BE2C (cell line): Measurements from ENCODE around the gene CCDC57.
"Not testable (repeated sequence)": the region's sequence is repeated elsewhere in the genome, so short reads cannot be mapped to it uniquely, and the experiment has no call there.

Experiments
- DNase-seq: peaks from one replicate; pipeline ENCODE4 v3.0.0-alpha.2; 2020
- H3K27me3 ChIP-seq: fragments of 250-450 bp; sonication (Bioruptor Pico); 2 replicates; pipeline ENCODE4 v1.5.1; 2020; ENCODE audit warnings: mild to moderate bottlenecking
- H3K36me3 ChIP-seq: fragments of 250-450 bp; sonication (Bioruptor Pico); 2 replicates; pipeline ENCODE4 v1.5.1; 2020; ENCODE audit warnings: mild to moderate bottlenecking
- H3K4me1 ChIP-seq: fragments of 250-450 bp; sonication (Bioruptor Pico); 2 replicates; pipeline ENCODE4 v1.5.1; 2020
- H3K4me3 ChIP-seq: 2 replicates; pipeline ENCODE4 v1.5.1; 2011; ENCODE audit warnings: low read depth, low read length
- H3K9me3 ChIP-seq: fragments of 250-450 bp; sonication (Bioruptor Pico); 2 replicates; pipeline ENCODE4 v1.5.1; 2020
- TF ChIP-seq, protein P1 (sequence below): IDR thresholded peaks from 2 replicates; pipeline ENCODE4 v1.5.1; 2012; ENCODE audit warnings: mild to moderate bottlenecking, low read depth, low read length

Gene CCDC57

DNA sequence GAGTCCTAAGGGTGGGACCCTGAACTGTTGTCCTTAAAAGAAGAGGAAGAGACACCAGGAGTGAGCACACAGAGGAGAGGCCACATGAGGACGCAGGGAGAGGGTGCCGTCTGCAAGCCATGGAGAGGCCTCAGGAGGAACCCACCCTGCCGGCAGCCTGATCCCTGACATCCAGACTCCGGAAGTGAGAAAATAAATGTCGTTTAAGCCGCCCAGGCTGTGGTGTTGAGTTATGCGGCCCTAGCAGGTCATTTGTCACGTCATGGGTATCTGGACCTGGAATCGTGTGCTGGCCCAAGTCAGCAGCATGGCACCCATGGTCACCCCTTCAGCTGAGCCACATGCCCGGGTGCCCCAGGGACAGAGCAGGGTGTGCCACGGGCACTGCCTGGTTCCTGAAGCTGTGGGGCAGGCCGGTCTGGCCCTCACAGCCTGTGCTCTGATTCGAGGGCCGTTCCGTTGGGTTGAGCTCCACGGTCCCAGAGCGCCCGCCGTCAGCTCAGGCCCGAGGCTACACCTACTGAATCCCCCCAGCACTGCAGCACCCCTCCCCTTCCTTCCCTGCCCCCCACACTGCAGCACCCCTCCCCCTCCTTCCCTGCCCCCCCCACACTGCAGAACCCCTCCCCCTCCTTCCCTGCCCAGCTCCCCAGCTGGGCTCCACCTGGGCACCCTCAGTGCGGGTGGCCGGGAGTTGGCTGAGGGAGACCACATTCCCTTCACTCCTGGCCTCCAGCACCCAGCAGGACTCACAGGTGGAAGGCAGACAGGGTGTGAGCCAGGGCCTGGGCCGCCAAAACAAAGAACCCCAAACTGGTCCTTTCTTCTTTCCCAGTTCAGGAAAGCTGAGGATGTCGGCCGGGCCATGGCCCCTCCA is 2.7 kb upstream of the CCDC57 start:
- TF ChIP-seq, protein P1, sequence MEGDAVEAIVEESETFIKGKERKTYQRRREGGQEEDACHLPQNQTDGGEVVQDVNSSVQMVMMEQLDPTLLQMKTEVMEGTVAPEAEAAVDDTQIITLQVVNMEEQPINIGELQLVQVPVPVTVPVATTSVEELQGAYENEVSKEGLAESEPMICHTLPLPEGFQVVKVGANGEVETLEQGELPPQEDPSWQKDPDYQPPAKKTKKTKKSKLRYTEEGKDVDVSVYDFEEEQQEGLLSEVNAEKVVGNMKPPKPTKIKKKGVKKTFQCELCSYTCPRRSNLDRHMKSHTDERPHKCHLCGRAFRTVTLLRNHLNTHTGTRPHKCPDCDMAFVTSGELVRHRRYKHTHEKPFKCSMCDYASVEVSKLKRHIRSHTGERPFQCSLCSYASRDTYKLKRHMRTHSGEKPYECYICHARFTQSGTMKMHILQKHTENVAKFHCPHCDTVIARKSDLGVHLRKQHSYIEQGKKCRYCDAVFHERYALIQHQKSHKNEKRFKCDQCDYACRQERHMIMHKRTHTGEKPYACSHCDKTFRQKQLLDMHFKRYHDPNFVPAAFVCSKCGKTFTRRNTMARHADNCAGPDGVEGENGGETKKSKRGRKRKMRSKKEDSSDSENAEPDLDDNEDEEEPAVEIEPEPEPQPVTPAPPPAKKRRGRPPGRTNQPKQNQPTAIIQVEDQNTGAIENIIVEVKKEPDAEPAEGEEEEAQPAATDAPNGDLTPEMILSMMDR, result no peak
- H3K4me1 ChIP-seq, result peaks cover 13% of the 10 kb centered on the region
- no peak overlapping the region for H3K4me3 ChIP-seq
- H3K36me3 ChIP-seq, result no peaks in the 10 kb centered on the region
- H3K9me3 ChIP-seq, result no peaks in the 10 kb centered on the region
- H3K27me3 ChIP-seq, result no peaks in the 10 kb centered on the region
- peak; percentile 22 for DNase-seq

DNA sequence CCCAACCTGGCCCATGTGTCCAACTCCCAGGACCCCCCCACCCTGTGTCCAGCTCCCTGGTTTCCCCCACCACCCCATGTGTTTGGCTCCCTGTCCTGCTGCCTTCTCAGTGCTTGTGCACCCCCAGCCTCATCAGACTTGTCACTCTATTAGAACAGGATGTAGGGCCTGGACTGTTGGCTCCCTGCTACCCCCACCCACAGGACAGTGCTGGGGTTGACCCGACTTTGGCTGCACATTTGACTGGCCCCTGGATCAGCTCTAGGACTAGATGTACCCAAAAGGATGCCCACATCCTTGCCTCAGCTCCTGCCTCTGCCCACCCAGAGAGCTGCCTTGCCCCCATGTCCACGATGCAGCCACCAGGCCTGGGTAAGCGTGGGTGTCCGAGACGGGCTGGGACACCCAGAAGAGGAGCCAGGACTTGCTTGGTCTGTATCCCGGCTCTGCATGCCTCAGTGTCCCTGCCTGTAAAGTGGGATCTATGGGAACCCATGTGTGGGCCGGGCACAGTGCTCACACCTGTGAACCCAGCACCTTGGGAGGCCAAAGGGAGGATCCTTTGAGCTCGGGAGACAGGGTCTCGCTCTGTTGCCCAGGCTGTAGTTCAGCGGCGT is 1.5 kb upstream of the CCDC57 start:
- Histone ChIP-seq H3K36me3 (no peaks in the 10 kb centered on the region), H3K4me3 (no peak overlapping the region)
- TF ChIP-seq, protein P1, result no peak

DNA sequence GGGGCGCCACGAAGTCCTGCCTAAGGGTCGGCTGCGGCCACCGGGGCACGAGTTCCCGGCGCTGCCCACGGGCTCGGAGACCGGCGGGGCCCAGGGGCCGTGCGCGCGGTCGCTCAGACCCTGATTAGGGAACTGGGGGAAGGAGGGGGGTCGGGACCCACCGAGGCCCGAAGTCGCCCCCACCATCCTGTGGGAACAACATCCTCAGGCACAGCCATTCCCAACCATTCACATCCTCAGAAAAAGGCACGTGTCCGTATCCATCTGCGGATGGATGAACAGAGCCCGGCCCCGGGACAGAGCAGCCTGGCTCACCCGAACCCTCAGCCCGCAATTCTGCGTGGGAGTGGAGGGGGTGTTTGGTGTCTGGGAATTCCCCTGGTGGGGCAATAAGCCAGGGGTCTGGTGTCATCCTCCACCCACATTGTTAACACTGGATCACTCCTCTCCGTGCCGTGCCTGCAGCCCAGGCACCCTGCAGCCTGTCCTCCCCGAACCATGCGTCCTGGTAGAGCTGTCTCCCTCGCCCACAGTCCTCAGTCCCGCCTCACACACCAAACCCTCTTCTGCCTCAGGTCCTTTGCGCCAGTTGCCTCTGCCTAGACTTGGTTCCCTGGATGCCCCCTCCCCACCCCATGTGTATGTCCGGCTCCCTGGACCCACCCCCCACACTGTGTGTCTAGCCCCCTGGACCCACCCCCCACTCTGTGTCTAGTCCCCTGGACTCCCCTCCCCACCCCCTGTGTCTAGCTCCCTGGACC is 789 bp upstream of the CCDC57 start:
- TF ChIP-seq, protein P1, result no peak
- H3K4me1 ChIP-seq, result peaks cover 13% of the 10 kb centered on the region
- DNase-seq, result peak; percentile 74

More for the DNA sequence above, 1.5 kb upstream of the CCDC57 start:
- Histone ChIP-seq H3K9me3 (no peaks in the 10 kb centered on the region), H3K27me3 (no peaks in the 10 kb centered on the region), H3K4me1 (peaks cover 13% of the 10 kb centered on the region)
- DNase-seq, result no peak

DNA sequence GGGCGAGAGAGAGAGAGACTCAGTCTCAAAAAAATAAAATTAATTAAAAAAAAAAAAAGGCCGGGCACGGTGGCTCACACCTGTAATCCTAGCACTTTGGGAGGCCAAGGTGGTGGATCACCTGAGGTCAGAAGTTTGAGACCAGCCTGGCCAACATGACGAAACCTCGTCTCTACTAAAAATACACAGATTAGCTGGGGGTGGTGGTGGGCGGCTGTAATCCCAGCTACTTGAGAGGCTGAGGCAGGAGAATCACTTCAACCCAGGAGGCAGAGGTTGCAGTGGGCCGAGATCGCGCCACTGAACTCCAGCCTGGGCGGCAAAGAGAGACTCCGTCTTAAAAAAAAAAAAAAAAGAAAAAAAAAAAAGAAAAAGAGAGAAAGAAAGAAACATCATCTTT is 2.0 kb downstream of the CCDC57 start:
- H3K9me3 ChIP-seq, H3K27me3 ChIP-seq, DNase-seq, H3K4me1 ChIP-seq, H3K36me3 ChIP-seq, H3K4me3 ChIP-seq: not testable (repeated sequence)

More for the DNA sequence above, 789 bp upstream of the CCDC57 start:
- peak overlapping the region; percentile 77 for H3K4me3 ChIP-seq
- H3K36me3 ChIP-seq, result no peaks in the 10 kb centered on the region
- no peaks in the 10 kb centered on the region for H3K9me3 ChIP-seq
- H3K27me3 ChIP-seq, result no peaks in the 10 kb centered on the region

DNA sequence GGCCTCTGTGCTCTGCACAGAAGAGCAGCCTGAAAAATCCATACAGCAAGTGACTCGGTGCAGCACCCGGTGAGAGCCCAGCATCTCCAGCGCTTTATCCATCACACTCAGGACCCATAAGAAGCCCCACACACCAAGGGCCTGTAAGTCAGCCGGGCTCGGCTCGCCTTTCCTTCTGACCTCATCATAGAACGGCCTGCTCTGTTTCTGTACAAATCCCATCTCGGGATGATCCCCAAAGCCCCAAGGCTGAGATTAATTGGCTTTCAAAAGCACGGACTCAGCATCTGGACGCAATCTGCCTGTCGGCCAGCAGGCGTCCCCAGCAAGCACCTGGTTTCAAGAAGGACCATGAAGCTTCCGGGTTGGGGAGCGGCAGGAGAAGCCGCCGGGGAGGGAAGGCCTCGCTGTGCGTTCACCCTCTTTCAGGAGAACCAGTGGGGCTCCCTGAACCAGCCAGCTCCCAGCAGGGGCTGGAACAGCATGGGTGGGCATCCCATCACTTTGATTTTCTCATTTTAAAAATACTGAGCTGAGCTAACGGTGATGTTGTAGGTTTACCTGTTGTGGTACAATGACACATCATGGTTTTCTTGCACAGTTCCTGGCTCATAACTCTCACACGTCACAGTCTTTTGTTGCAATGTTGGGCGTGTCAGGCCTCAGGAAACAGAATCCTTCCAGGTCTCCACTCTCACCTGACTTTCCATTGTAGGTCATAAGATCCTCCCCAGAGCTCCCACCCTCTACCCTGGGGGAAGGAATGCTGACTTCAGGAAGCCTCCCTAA is 6.7 kb downstream of the CCDC57 start:
- Histone ChIP-seq H3K4me1 (peaks cover 22% of the 10 kb centered on the region), H3K27me3 (no peaks in the 10 kb centered on the region), H3K9me3 (no peaks in the 10 kb centered on the region), H3K36me3 (peaks cover 6% of the 10 kb centered on the region; the same call in 1 of the 2 replicates), H3K4me3 (peak overlapping the region; percentile 33)
- TF ChIP-seq, protein P1, result peak; percentile 85
- peak; percentile 89 for DNase-seq
